Osteoblast (primary cell): ENCODE data around the gene NHLH1. TPM values are rescaled to one million over a fixed set of nuclear protein-coding genes. Genes with fewer than 3 reads are reported as not detected.
A peak's percentile ranks its signal among the peaks of the same experiment; 100 is the strongest.

Source experiments
- DNase-seq: peaks from one replicate; pipeline ENCODE4 v3.0.0; 2011; ENCODE audit warnings: low spot score, mixed read lengths; ENCODE audit not compliant: insufficient read length; ENCODE audit errors: missing footprints
- H2AFZ ChIP-seq: 2 replicates; pipeline ENCODE4 v1.6.0; 2011; ENCODE audit warnings: mild to moderate bottlenecking, low read length
- H3K27ac ChIP-seq: 2 replicates; pipeline ENCODE4 v1.5.1; 2011; ENCODE audit warnings: mild to moderate bottlenecking, low read depth, low read length, moderate library complexity
- H3K27me3 ChIP-seq: 2 replicates; pipeline ENCODE4 v1.6.0; 2012; ENCODE audit warnings: mild to moderate bottlenecking, control low read depth, inconsistent platforms, low read length, moderate library complexity; ENCODE audit not compliant: insufficient read depth
- H3K36me3 ChIP-seq: 2 replicates; pipeline ENCODE4 v1.5.1; 2011; ENCODE audit warnings: mild to moderate bottlenecking, low read length, control low read depth, moderate library complexity; ENCODE audit not compliant: insufficient read depth
- H3K4me1 ChIP-seq: 2 replicates; pipeline ENCODE4 v1.5.1; 2011; ENCODE audit warnings: mild to moderate bottlenecking, low read length, control low read depth, moderate library complexity; ENCODE audit not compliant: insufficient read depth
- H3K4me2 ChIP-seq: 2 replicates; pipeline ENCODE4 v1.6.0; 2011; ENCODE audit warnings: mild to moderate bottlenecking, low read length; ENCODE audit not compliant: insufficient read depth
- H3K4me3 ChIP-seq: fragments of 200-600 bp; sonication (generic); 3 replicates; pipeline ENCODE4 v1.5.1; 2012; ENCODE audit warnings: mild to moderate bottlenecking, low read length, inconsistent platforms; ENCODE audit not compliant: insufficient read depth
- H3K79me2 ChIP-seq: 2 replicates; pipeline ENCODE4 v1.6.0; 2012; ENCODE audit warnings: mild to moderate bottlenecking, low read length, control low read depth, inconsistent platforms; ENCODE audit not compliant: insufficient read depth
- H3K9me3 ChIP-seq: 2 replicates; pipeline ENCODE4 v1.5.1; 2011; ENCODE audit warnings: low read depth, low read length, control low read depth
- H4K20me1 ChIP-seq: 2 replicates; pipeline ENCODE4 v1.6.0; 2012; ENCODE audit warnings: mild to moderate bottlenecking, low read length, control low read depth; ENCODE audit not compliant: insufficient read depth
- CTCF ChIP-seq: IDR thresholded peaks from 2 replicates; pipeline ENCODE4 v1.5.1; 2011; ENCODE audit warnings: mild to moderate bottlenecking, low read depth, low read length, moderate library complexity; ENCODE audit errors: extremely low read depth
- total RNA-seq: library from RNA; depleted of rRNA; stranded (reverse); fragments of >200 nt; gene quantifications from 2 replicates; pipeline ENCODE4 v1.2.3, GENCODE V29; 2012

The NHLH1 gene
- total RNA-seq, 1 donor = not detected

GRCh38 chr1:160342953-160343869, 23.7 kb upstream of the NHLH1 start, which contains the start of the genes COPA and NCSTN:
TSS of gene COPA (minus strand) at chr1:160343250. CDS start at chr1:160343170, 80 bp downstream.
TSS of gene NCSTN (plus strand) at chr1:160343383. CDS start at chr1:160343397, 14 bp downstream.
- H3K36me3 ChIP-seq = peaks cover 39% of the 10 kb centered on the region
- DNase-seq = peak; percentile 91
- peak within 1 kb of the TSS; percentile 88 for H3K4me2 ChIP-seq
- peaks cover 41% of the 10 kb centered on the region for H4K20me1 ChIP-seq
- peaks cover 87% of the 10 kb centered on the region for H3K79me2 ChIP-seq
- peak within 1 kb of the TSS; percentile 99 for H3K27ac ChIP-seq
- no peaks in the 10 kb centered on the region for H3K9me3 ChIP-seq
- peak within 1 kb of the TSS; percentile 85 for H3K4me3 ChIP-seq
- TF ChIP-seq CTCF = no peak
- peak within 1 kb of the TSS; percentile 93 for H2AFZ ChIP-seq
- H3K4me1 ChIP-seq = peaks cover 32% of the 10 kb centered on the region
- H3K27me3 ChIP-seq = no peaks in the 10 kb centered on the region

- Histone ChIP-seq H3K27me3 (no peaks in the 10 kb centered on the region), H3K4me3 (peak overlapping the region; percentile 85), H3K4me1 (peaks cover 30% of the 10 kb centered on the region), H3K36me3 (peaks cover 34% of the 10 kb centered on the region), H2AFZ (no peak overlapping the region), H3K9me3 (no peaks in the 10 kb centered on the region), H3K79me2 (peaks cover 80% of the 10 kb centered on the region), H3K27ac (peak overlapping the region; percentile 99), H3K4me2 (peak overlapping the region; percentile 87), H4K20me1 (peaks cover 32% of the 10 kb centered on the region)
- no peak for TF ChIP-seq CTCF
- DNase-seq = no peak
Observed at GRCh38 chr1:160344241-160344640, 22.6 kb upstream of the NHLH1 start.

- Histone ChIP-seq H2AFZ (no peak overlapping the region), H3K36me3 (peaks cover 34% of the 10 kb centered on the region), H3K27ac (no peak overlapping the region), H3K9me3 (no peaks in the 10 kb centered on the region), H3K4me3 (no peak overlapping the region), H3K4me2 (no peak overlapping the region), H3K79me2 (peaks cover 73% of the 10 kb centered on the region), H3K4me1 (peaks cover 23% of the 10 kb centered on the region), H3K27me3 (no peaks in the 10 kb centered on the region), H4K20me1 (peaks cover 26% of the 10 kb centered on the region)
- no peak for TF ChIP-seq CTCF
- no peak for DNase-seq
Observed at GRCh38 chr1:160344936-160345335, 21.9 kb upstream of the NHLH1 start.

GRCh38 chr1:160346463-160346862, 20.4 kb upstream of the NHLH1 start:
- H3K4me3 ChIP-seq = no peak overlapping the region
- H4K20me1 ChIP-seq = peaks cover 10% of the 10 kb centered on the region
- no peak overlapping the region for H3K4me2 ChIP-seq
- H3K27ac ChIP-seq = no peak overlapping the region
- no peak for TF ChIP-seq CTCF
- peaks cover 8% of the 10 kb centered on the region for H3K4me1 ChIP-seq
- H3K36me3 ChIP-seq = peaks cover 45% of the 10 kb centered on the region
- no peak overlapping the region for H2AFZ ChIP-seq
- H3K79me2 ChIP-seq = peaks cover 57% of the 10 kb centered on the region
- no peaks in the 10 kb centered on the region for H3K27me3 ChIP-seq
- H3K9me3 ChIP-seq = no peaks in the 10 kb centered on the region
- no peak for DNase-seq
